ENCODE results near the gene ZCCHC24. TPM values are rescaled to one million over a fixed set of nuclear protein-coding genes. Genes with fewer than 3 reads are reported as not detected.
A peak's percentile ranks its signal among the peaks of the same experiment; 100 is the strongest.

ZCCHC24 gene
- polyA plus RNA-seq, 1 of the 3 experiments (the other 2 are of a cell fraction): 15.8 TPM

DNA sequence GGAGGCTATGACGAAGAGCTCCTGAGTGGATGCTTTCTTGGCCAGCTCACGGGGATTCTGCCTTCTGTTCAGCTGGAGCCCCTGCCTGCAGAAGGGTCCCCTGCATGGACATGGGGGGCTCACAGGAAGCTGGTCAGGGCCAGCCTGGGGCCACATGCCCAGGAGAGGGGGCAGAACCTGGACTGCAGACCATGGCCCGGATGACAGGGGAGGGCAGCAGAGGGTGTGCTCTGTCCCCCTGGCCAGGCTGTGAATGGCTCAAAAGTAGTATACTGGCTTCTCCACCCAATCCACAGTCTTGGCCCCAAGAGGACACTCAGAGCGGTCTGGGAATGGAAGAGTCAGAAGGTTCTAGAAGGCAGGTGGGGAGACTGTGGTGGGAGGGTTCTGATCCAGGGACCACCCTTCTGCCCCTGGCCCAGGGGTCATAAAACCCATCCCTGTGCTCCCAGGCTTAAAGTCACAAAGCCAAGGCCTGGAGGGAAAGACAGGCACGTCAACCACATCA lies 57.9 kb downstream of the ZCCHC24 start:
- Histone ChIP-seq H2AFZ (ENCODE audit: low read depth) (no peak overlapping the region), H3K9ac (no peak overlapping the region), H3K4me3 (ENCODE audit: low read depth in 2 of 2, low read length in 1 of 2) (no peak overlapping the region), H3K27me3 (ENCODE audit: insufficient read depth) (no peaks in the 10 kb centered on the region), H4K20me1 (ENCODE audit: insufficient read depth) (no peaks in the 10 kb centered on the region), H3K4me2 (no peak overlapping the region), H3K9me3 (no peaks in the 10 kb centered on the region), H3K27ac (ENCODE audit: low read depth in 2 of 2, low read length in 1 of 2) (no peak overlapping the region), H3K9me2 (no peaks in the 10 kb centered on the region), H3K79me2 (ENCODE audit: insufficient read depth) (no peaks in the 10 kb centered on the region), H3K4me1 (ENCODE audit: control insufficient read depth in 1 of 2, insufficient read depth in 2 of 2, low read depth in 1 of 2, low read length in 1 of 2) (peaks cover 0 to 20% of the 10 kb centered on the region in 2 experiments; a peak in 1 of 4 replicates), H3F3A (replicated peaks; ENCODE audit: insufficient read depth) (no peaks in the 10 kb centered on the region), H3K36me3 (replicated peaks in 1 of 2; ENCODE audit: control insufficient read depth in 1 of 2, insufficient read depth in 2 of 2, low read length in 1 of 2) (peaks cover 4% of the 10 kb centered on the region in 2 experiments)
- TF ChIP-seq GATA2 (CRISPR knock-in tag; IDR thresholded peaks at IDR 0.05): no peak
- no peak for TF ChIP-seq RFX5 (IDR thresholded peaks at IDR 0.05; ENCODE audit: low read length)
- no peak for TF ChIP-seq TEAD4 (IDR thresholded peaks at IDR 0.05; ENCODE audit: borderline replicate concordance, insufficient read depth)
- no peak for TF ChIP-seq POLR2AphosphoS5 (IDR thresholded peaks at IDR 0.05; ENCODE audit: low read depth, low read length)
- no peak for TF ChIP-seq ZBTB33 (IDR thresholded peaks at IDR 0.05; ENCODE audit: borderline replicate concordance, low read depth)
- no peak for TF ChIP-seq RXRA (IDR thresholded peaks at IDR 0.05; ENCODE audit: borderline replicate concordance, low read depth)
- no peak for TF ChIP-seq GABPA (IDR thresholded peaks at IDR 0.05; ENCODE audit: low read depth)
- TF ChIP-seq NRF1 (IDR thresholded peaks at IDR 0.05; ENCODE audit: low read depth, low read length): no peak
- TF ChIP-seq EP300 (IDR thresholded peaks at IDR 0.05; ENCODE audit: borderline replicate concordance in 1 of 2, low read depth in 1 of 2, low read length in 1 of 2): no peak
- no peak for TF ChIP-seq MXI1 (IDR thresholded peaks at IDR 0.05; ENCODE audit: low read depth, low read length)
- no peak for TF ChIP-seq MAX (IDR thresholded peaks at IDR 0.05; ENCODE audit: low read depth)
- no peak for TF ChIP-seq RAD21 (IDR thresholded peaks at IDR 0.05; ENCODE audit: low read length)
- no peak for TF ChIP-seq ELF1 (IDR thresholded peaks at IDR 0.05)
- no peak for TF ChIP-seq IRF3 (IDR thresholded peaks at IDR 0.05; ENCODE audit: low read depth, low read length)
- TF ChIP-seq TAF1 (IDR thresholded peaks at IDR 0.05; ENCODE audit: borderline replicate concordance, low read depth, low read length): no peak
- TF ChIP-seq, protein P1, sequence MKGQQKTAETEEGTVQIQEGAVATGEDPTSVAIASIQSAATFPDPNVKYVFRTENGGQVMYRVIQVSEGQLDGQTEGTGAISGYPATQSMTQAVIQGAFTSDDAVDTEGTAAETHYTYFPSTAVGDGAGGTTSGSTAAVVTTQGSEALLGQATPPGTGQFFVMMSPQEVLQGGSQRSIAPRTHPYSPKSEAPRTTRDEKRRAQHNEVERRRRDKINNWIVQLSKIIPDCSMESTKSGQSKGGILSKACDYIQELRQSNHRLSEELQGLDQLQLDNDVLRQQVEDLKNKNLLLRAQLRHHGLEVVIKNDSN (IDR thresholded peaks at IDR 0.05; ENCODE audit: borderline replicate concordance, low read depth): no peak
- no peak for TF ChIP-seq EZH2phosphoT487 (IDR thresholded peaks at IDR 0.05; ENCODE audit: borderline replicate concordance, low read depth)
- TF ChIP-seq FOSL2 (IDR thresholded peaks at IDR 0.05; ENCODE audit: borderline replicate concordance, low read depth): no peak
- 91% methylated on average over 4 of the region's 5 CpGs for WGBS (ENCODE audit: low lambda C conversion rate)
- POLR2A ChIA-PET: no interaction called here
- peak; percentile 16 for DNase-seq
- CTCF ChIA-PET: interaction anchor here (0.8 to 6.1 kb wide), 8 partner anchors 12 to 1275 kb away, joined by 3 to 45 read pairs (median 20); no protein-coding TSS in a partner anchor

Measured in SK-N-SH (cell line).